KG1 (cell line): ENCODE data around the gene PSMC3.

Experiments
- DNase-seq: peaks from one replicate; lab custom pipeline; 2025; lab: John Stamatoyannopoulos, UW

PSMC3 gene

DNA sequence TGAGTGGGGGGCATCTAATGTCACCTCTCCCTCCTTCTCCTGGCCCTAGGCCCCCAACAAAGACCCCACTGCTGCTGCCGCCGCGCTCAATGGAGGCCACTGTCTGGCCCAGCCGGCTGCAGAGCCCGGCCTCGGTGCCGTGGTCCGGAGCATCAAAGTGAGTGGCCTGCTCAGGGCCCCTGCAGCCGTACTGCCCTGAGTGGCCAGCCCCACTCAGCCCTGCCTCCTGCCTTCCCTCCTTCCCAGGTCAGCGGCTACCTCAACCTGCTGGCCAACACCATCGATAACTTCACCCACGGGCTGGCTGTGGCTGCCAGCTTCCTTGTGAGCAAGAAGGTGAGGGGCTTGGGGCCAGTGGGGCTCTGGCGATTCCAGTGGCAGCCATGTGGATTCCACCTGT is 12.9 kb downstream of the PSMC3 start:
- DNase-seq = no peak

DNA sequence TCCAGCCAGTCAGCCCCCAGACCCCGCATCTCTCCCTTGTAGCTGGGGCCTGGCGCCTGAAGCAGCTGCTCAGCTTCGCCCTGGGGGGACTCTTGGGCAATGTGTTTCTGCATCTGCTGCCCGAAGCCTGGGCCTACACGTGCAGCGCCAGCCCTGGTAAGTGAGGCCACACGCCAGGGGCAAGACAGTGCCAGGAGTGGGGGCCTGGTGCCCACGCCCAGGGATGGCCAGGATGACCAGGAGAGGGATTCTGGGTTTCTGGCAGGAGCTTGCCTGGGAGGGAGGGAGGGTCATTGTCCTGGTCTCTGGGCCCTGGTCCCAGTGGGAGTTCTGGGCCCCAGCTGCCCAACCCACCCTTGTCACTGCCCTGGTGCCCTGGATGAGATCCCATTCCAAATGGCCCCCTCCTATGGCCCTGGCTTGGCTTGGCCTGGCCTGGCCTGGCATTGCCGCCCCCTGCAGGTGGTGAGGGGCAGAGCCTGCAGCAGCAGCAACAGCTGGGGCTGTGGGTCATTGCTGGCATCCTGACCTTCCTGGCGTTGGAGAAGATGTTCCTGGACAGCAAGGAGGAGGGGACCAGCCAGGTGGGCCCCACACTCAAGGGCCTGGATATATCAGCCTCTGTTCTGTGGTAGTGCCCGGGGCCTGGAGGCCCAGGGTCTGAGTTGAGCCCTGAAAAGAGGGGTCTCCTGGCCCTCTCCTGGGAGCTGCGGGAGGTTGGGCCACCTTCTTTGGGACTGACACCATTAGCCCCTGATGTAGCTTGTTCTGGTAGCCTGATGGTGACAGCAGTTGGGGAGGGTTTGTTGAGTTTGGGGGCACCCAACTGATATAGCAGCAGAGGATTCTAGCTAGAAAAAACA is 14.1 kb downstream of the PSMC3 start:
- no peak for DNase-seq

DNA sequence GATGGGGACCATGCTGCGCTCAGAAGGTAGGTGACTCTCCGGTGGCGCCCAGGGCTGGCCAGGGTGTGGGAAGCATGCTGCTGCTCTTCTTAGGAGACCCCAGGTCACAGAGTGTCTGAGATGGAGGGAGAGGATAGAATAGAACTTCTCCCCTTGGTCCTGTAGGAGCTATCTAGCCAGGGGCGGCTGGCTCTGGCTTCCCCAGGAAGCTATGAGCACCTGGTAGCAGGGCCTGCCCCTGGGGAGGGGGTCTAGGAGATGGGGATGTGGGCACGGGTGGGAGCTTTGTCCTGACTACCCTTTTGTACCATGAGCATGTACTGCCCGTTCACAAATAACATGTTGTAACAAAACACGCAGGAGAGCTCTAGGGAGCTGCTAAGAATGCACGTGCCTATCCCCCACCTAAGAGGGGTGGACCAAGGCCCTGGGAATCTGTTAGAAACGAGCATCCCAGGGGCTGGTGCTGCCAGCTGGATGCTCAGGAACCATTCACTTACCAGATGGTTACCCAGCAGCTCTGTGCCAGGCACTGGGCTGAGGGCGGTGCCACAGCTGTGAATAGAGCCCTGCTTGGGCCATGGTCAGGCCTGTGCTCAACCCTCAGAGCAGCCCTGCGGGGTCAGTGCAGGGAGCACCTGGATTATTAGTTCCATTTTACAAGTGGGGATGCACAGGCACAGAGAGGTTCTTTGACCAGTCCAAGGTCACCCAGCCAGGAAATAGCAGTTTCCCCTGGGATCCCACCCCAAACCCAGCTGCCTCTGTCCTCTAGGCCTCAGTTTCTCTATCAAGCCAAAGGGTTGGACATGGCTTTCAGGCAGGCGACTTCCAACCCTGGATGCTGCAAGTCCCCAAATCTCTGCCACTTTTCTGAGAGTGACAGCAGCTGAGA is 15.6 kb downstream of the PSMC3 start:
- DNase-seq = no peak

DNA sequence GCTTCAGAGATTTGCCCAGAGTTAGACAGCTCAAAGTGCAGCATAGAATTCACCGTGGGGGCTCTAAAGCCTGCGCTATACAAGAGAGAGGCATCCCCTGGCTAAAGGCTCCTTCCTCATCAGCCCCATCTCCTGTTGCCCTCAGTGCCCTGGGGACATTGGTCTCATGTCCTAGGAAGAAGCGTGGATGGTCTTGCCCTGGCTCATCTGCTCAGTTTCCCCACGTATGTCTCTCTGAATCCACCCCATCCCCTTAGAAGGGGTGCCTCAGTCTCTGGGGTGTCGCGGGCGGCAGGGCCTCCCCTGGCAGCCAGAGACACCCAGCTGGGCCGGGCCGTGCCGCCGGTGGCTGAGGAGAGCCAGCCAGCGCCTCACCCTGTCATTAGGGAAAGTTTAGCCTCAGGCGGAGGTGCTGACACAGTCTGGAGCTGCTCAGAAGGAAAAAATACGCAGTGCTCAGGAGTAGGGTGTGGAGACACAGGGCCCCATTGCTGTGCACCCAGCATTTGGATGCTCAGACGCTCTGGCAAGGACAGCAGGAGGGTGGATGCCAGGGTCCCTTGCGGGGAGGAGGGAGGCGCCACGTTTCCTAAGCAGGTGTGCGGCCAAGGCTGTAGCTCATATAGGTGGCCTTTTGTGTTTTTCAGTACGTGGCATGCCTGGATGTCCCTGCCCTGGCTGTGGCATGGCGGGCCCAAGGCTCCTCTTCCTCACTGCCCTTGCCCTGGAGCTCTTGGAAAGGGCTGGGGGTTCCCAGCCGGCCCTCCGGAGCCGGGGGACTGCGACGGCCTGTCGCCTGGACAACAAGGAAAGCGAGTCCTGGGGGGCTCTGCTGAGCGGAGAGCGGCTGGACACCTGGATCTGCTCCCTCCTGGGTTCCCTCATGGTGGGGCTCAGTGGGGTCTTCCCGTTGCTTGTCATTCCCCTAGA is 16.5 kb downstream of the PSMC3 start:
- DNase-seq = no peak

DNA sequence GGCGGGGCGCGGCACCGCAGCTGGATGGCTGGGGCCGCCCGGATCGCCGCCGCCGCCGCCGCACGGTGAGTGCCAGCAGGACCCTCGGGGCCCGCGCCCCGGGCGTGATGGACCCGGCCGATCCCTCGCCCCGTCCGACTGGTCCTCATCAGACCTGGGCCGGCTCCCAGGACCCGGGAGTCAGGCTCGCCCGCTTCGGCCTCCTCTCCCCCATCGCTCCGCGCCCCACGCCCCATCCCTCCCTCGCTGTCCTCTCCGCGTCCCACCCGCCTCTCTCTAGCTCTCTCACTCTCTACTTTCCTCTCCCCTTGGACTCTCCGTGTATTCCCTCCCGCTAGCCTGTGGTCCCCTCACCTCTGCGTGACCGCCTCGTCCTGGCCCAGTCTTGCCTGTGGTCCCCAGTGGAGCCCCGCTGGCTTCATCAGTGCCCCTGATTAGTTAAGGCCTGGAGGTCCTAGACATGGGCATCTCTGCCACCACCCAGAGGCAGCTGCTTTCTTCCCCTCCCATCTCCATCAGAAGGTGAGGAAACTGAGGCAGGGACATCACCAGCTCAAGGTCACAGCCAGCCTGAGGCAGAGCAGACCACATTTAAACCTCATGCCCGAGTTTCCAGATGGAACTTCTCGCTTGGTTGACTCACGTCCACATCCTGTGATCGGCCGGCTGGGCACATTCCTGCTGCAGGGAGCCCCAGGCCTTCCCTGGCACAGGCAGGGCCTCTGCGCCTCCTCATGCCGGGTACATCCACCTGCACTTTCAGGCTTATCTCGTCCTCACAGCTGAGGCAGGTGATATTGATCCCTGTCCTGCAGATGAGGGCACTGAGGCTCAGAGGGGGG is 17.4 kb downstream of the PSMC3 start:
- DNase-seq = no peak

DNA sequence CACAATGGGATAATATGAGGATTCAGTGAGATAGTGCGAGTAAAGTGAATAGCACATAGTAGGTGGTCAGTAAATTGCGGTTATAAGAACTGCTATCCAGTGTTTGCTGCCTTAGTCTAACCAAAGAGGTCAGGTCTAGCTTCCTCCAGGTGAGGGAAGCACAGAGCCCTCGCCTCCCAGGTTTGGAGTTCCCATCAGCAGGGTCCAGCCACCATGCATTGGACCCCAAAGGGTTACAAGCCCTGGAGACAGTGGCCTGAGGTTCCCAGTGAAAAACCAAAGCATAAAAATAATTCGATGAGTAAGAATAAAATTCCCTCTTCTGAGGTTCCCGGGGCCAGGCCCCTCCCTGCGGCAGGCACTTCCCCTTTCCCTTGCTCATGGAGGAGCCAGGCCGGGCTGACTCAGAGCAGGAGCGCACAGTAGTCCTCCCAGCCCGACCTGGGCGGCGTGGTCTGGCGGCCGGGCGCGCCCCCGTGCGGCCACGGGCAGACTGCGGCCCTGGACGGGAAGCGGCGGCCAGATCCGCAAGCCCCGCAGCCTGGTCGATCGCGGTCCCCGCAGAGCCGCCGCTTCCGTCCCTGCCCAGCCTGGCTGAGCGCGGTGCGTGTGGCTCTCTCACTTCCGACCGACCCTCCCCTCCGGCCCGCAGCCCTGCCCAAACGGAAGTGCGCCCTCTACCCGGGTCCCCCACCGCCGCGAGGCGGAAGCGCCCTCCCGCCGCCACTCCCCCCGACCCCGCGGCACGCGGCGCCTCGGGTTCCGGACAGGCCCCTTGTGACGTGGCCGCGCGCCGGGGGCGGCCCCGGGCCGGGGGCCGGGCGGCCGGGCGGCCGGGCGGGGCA is 18.3 kb downstream of the PSMC3 start, which contains the start of gene SLC39A13:
Gene SLC39A13 (plus strand): TSS at position 845 of the 845 bp plus-strand sequence. CDS start 1,505 bp downstream, outside the sequence.
- DNase-seq = peak; percentile 97

DNA sequence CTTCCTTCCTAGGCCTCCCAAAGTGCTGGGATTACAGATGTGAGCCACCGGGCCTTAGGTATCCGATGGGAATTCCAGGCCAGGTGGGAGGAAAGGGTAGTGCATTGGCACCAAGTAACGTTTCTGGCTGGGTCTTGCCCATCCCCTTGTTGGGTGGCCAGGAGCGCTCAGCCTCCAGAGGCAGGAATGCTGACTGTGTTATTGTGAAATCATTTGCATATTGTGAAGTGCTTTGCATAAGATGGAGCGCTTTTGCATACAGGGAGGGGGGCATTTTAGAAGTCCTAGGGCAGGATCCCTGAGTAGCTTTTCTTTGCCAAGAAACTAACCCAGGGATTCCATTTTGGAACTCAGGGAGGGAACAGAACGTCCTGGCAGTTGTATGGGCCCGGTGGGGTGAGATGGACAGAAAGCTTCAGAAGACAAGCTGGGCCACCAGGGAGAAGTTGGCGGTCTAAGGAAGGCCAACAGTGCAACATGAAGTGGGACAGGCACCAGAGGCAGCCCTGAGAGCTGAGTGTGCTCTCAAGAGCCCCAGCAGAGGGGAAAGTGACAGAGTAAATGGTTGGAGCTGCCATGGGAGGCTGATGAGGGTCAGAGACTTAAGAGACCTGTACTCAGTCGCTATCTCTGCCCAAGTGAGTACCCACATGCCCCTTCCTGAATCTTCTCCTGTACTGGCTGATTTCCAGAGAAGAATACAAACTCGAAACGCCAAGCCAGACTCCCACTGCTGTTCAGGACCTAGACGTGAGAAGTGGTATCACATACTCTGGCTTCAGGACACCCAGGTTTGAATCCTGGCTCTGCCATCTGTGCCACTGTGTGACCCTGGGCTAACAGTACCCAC is 19.1 kb downstream of the PSMC3 start:
- no peak for DNase-seq

DNA sequence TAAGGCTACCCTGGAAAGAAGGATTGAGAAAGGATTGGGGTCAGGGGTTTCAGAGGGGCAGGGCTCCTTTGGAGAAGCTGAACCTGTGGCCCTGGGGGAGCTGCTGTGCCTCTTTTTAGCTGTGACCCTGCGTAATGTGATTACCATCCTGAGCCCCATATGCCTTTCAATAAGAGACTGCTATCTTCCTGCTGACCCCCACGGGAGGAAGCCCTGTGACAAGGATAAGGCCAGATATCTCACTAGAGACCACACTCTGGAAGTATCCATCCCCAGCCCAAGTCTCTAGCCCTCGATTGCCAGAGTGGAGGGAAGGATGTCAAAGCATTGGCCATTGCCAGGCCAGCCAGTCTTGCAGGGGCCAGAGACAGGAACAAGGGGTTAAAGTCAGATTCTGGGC is 22.7 kb downstream of the PSMC3 start:
- DNase-seq = no peak

DNA sequence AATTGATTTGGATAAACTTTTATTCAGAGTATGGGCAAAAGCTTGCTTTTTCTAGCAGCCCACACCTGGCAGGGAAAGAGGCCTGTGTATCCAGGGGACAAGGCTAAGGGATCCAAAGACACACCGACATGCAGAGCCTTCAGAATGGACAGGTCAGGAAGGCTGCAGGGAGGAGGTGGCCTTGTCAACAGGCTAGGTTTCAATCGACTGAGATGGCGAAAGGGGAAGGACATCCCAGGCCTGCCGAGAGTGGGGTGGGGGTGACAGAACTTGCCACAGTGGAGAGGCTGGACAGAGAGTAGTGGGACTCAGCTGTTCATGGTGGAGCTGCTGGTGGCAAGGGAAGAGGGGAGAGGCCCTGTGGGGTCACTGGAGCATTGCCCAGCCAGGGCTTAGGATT is 23.1 kb downstream of the PSMC3 start:
- no peak for DNase-seq

DNA sequence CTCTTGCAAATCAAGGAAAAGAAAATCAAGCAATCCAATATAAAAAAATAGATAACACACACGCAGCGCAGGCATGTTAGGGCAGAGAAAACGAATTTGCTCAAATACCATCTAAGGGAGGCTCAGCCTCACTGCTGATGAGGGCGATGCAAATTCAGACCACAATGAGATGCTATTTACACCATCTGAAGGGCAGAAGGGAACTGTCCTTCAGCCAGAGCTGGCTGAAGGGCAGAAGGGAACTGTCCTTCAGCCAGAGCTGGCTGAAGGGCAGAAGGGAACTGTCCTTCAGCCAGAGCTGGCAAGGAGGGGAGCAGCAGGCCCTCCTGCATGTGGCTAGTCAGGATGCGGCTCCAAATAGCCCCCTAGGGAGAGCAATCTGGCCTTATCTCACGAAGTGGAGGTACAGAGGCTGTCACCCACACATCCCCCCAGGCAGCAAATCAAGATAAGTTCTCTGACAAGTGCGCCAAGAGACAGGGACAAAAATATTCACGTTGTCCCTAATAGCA is 25.4 kb downstream of the PSMC3 start:
- no peak for DNase-seq

DNA sequence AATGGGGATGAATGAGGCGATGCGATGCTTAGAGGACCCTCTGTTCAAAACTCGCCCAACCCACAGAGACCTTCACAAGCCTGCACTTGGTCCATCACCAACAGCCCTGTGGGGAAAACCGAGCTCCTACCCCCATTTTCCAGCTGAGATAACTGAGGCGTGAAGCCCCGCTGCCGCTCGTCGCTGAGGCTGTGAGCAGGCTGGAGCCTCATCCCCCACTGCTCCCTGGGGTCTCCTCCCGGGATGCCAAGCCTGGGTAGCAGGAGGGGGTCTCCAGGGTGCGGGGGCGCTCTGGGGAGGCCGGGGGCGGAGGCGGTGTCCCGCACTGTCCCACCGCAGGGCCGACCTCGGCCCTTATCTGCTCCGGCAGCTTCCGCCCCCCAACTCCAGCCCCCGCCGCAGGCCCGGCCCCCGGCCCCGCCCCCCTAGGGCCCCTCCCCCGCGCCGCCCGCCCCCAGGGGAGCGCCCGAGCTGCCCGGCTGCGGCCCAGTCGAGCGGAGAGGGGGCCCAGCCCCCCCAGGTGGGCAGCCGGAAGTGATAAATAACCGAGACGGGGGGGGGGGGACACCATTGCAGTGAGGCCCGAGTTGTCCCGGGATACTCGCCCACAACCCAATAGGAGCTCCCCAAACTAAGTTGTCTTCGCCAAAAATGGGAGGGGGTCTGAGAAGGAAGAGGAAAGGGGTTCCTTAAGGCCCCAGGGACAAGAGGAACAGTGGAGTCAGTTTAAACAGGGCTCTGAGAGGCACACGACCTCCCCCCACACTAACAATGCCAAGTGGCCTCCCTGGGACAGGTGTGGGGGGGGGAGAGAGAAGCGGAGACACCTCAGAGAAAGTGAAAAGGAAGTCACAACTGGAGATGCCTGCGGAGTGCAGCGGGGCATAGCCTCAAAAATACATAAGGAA is 26.1 kb downstream of the PSMC3 start:
- DNase-seq = no peak

DNA sequence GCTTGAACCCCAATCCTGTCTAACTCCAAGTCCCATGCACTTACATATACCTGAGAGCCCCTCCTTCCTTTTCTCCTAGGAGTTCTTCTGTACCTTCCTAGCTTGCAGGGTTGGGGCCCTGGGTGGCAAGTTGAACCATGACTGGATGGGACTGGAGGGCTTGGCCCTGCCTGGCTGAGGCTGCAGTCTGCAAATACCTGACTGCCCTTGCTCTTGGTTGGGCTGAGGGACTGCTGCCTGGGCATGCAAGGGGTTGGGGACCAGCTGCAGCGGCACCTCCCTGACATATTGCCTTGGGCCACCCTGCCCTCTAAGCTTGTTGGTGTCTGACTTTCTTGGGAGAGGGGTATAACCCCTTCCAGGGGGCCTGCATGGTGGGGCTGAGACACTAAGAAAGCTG is 27.7 kb downstream of the PSMC3 start:
- no peak for DNase-seq

DNA sequence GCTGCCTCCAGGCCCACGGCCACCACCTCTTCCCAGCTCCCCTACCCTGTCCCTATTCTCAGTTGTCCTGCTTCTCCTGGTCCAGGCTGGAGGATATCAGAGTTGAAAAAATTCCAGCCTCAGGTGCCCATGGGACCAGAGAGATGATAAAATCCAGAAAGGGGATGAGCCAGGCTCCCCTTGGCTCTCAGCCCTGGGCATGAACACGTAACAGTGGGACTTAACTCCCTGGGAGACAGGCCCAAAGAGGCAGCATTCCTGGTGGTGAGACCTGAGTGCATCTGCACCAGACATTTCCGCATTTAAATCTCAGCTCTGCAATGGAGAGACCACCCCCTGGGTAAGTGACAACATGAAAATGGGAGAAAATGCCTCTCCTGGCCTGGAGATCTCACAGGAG is 28.2 kb downstream of the PSMC3 start:
- no peak for DNase-seq

DNA sequence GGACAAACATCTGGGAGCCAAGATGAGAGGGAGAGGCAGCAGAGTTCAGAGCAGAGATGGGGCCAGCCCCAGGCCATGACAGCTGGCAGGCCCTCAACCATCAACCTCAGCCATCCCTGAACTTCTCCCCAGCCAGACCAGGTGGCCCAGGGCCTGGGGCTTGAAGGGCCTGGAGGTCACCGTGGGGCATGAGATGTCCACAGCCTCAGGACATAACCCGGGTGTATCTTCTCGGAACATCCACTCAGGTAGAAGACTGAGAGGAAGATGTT is 30.3 kb downstream of the PSMC3 start:
- DNase-seq = no peak

DNA sequence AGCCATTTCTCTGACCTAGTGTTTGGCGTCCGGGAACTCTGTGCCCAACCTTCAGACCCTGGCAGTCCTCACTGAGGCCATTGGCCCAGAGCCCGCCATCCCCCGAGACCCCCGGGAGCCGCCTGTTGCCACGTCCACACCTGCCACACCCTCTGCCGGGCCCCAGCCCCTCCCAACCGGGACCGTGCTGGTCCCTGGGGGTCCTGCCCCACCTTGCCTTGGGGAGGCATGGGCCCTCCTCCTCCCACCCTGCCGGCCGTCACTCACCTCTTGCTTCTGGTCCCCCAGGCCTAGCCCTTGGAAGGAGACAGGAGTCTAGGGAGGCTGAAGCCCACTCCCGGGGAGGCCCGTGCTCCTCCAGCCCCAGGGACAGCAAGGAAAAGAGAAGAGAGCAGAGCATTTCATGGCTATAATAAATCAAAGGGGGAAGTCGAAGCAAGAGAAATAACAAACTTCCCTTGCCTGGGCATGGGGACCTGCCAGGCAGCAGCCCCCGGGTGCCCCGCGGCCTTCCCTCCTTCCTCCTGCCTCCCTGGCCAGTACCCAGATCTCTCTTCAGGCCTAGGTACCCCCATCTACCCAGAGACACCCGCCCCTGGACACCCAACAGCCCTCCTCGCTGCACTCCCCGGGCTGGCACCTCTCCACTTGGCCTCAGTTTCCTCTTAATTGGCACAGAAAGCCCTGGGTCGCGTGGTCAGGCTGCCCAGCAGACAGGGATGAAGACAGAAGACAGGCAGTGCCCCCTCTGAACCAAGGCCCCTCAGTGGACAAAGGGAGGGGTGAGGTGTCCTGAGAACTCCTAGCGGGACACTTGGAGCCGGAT is 30.8 kb downstream of the PSMC3 start:
- DNase-seq = no peak

DNA sequence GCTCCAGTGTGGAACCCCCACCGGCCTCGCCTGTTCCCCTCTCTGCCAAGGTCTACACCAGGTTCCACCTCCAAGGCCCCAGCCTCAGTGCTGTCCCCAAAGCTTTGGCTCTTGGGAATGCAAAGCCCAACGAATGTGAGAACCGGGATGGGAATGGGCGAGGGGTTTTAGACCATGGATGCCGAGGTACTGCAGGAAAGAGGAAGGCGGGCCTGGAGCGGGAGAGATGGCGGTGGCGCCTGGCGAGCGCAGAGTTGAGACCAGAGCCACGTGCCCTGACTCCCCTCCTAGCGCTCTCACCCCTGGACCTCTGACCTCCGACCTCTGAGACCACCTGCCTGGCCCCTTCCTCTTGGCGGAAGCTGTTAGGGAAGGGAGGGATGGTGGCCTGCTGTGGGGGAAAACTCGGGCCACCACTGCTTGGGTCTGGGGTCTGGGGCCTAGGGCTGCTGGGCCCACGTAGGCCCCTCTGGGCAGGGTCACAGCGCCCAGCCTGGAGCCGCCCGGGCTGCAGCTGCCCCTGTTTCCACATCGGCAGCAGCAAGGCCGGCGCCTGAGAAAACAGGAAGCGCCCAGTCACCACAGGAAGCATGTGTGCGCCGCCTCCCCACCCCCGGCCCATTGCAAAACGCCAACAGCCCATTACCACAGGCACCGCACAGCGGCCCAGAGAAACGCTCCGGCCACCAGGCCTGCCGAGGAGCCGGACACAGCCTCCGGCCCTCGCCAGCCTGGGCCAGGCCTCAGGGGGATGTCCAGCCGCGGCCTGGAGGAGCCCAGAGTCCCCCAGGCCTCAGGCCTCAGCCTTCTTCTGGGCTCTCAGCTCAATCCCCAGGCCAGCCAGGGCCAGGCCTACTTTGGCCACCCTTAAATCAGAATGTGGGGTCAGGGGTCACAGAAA is 31.7 kb downstream of the PSMC3 start:
- peak; percentile 57 for DNase-seq
